CD4-positive, alpha-beta T cell treated with Interferon alpha-2 for 1 hour (primary cell): ENCODE data around the gene CPS1.

ENCODE experiments used
- DNase-seq, 2 donors: peaks; one replicate each; pipeline ENCODE4 v3.0.0-alpha.2; 2020 to 2022

CPS1 gene

DNA sequence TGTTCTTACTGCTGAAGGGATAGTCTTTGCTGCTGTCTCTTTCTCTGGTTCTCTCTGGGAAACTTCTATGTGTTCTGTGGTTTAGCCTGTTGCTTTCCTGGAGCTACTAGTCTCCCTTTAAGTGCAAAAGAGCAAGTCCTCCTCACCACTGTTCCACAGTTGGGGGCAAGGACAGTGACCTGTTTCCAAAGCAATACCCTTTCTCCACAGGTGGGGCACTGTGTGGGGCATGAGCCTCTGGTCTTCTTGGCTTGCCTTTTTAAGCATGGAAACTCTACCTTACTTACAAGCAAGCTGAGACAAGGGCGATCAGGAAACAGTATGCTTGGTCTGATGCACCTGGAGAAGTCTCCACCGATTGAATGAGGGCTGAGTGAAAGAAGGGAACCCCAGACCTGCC lies 156.7 kb downstream of the CPS1 start:
- DNase-seq, result no peak

DNA sequence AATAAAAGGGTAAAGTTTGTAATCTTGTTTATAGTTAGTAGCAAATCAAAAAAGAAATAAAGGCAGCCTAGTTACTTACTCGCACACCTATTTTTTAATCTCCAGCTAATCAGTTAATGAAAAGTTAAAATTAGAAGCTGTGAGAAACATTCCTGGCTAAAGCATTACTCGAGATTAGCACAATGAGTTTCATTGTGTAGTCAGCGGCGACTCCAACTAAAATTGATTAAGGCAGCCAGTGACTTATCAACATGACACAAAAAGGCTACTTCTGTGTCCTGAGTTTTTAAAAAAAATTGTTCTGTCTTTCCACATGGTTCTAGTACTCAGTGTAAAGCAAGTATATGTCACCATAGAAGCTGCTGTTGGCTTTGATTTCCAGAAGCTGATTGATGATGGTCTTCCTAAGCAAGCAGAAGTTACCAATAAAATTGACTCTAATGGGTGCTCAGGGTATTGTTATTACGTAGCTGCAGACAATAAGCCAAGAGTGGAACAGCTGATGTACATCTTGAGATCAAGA lies 159.2 kb downstream of the CPS1 start:
- no peak for DNase-seq

DNA sequence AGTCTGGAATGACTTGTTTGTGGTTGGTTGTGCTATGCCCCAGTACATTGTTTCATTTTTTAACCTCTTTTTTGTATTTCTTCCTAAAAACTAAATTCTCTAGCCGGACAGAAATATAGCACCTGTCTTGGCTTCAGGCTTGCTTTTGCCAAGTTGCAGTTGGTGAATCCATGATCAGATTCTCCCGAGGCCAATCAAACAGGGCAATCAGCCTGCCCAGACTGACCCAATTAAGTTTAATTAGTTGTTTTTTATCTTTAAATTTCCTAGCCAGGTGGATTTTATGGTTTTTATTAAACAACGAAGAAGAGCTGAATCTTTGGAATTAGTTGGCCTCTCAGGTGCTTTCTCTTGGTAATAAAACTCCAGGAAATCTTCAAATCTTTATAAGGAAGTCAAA lies 162.1 kb downstream of the CPS1 start:
- DNase-seq, result no peak

DNA sequence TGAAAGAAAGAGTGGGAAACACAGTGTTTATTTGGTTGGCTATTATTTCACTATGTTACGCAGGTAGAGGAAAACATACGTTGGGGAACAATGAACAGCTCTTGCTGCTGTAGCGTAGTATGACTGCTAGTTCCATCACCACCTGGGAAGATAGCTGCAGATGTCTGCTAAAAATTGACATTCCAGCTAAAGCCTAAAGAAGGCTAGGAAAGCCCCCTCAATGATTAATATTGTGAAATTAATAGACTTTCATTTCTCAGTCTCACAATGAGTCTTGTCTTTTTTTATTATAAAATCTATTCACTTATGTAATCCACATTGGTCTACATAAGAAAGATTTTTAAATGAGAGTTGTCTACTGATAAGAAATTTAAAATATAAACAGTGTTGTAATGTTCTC lies 165.7 kb downstream of the CPS1 start:
- no peak for DNase-seq

DNA sequence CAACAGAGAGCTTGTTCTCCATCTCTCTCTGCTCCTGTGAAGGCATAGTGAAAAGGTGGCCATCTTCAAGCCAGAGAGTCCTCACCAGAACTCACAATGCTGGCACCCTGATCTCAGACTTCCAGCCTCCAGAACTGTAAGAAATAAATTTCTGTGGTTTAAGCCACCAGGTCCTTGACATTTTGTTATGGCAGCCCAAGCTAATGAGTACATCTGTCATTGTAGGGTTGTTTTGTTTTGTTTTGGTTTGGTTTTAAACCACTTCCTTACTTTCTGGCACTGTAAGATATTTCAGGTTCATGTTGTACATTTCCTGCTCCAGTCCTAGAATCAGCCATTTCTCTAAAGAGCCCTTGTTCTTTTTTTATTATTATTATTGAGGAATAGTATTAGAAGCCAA lies 171.2 kb downstream of the CPS1 start:
- DNase-seq, result no peak
